ENCODE results near the gene SLBP. TPM values are rescaled to one million over a fixed set of nuclear protein-coding genes. Genes with fewer than 3 reads are reported as not detected.

SLBP gene
- total RNA-seq, 1 experiment from 2014 or later = 161 TPM

DNA sequence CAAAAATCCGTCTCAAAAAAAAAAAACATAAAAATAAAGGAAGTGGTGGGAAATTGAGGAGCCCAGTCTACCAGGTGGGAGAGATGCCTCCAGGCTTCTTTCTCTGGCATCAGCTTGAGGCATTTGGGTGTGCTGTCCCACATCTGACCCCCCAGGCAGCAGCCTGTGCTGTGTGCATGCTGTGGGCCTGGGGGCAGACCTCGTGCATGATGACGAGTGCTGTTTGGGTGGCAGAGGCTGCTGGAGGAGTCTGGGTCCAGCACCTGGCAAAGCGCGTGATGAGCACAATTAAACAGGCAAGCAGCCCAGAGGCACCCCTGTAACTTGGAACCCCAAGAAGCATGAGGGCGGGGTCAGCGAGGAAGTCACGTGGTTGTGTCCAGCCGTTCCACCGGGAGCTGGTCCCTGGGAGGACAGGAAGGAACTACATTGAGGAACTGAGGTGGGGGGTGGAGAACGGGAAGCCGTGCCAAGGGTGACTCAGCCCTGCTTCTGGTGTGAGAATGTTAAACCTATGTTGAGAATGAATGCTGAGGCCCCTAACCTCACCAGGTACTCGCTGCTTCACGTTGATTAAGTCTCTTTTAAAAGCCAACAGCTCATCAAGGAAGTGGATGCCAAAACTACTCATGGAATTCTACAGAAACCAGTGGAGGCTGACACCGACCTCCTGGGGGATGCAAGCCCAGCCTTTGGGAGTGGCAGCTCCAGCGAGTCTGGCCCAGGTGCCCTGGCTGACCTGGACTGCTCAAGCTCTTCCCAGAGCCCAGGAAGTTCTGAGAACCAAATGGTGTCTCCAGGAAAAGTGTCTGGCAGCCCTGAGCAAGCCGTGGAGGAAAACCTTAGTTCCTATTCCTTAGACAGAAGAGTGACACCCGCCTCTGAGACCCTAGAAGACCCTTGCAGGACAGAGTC, 15.3 kb upstream of the SLBP start:
- DNase-seq (ENCODE audit: low read depth) = peak; percentile 98

DNA sequence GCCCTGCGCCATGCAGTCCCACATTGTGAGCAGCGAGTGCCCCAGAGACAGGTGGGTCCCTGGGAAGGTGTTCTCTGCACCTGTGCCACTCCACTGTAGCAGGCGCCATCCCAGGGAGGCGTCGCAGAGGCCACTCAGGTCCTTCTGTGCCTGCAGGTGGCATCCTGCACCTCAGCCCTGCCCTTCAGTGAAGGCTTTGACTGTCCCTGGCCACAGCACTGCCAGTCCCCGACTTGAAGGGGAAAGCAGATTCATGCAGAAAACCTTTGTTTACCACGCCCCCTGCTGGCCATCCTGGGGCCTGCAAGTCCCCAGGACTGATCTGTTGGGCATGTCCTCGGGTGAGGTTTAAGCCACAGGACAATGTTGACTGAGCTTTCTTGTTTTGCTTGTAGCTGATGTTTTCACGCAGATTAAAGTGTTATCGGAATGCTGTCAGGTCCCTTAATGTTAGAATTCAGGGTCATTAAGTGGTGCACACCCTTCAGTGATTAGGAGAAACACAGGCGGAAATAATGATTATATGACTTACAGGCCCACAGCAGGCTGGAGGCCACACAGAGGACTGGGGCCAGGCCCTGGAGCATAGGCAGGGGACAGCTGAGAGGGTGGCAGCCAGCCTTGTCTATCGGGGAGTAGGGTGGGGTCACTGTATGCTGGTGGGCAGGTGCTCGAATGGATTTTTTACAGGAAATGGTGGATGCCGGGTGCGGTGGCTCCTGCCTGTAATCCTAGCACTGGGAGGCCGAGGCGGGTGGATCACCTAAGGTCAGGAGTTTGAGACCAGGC, 14.2 kb upstream of the SLBP start:
- peak; percentile 85 for DNase-seq (ENCODE audit: low read depth)

DNA sequence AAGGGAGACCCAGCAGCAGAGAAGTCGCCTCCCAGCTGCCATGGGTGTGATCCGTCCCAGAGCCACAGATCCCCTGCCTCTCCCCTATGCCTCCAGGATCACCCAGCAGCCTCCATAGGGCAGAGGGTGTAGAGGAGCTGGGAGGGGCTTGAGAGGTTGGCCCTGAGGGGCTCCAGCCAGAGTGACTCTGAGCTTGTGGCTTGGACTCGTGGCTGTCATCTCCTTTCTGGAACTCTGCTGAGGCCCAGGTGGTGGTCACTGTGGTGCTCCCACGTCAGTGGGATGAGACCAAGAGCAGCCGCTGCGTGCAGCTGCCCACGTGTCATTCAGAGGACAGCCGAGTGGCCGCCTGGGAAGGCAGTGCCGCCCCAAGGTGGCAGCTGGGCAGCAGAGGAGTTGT, 13.4 kb upstream of the SLBP start:
- DNase-seq (ENCODE audit: low read depth) = no peak

DNA sequence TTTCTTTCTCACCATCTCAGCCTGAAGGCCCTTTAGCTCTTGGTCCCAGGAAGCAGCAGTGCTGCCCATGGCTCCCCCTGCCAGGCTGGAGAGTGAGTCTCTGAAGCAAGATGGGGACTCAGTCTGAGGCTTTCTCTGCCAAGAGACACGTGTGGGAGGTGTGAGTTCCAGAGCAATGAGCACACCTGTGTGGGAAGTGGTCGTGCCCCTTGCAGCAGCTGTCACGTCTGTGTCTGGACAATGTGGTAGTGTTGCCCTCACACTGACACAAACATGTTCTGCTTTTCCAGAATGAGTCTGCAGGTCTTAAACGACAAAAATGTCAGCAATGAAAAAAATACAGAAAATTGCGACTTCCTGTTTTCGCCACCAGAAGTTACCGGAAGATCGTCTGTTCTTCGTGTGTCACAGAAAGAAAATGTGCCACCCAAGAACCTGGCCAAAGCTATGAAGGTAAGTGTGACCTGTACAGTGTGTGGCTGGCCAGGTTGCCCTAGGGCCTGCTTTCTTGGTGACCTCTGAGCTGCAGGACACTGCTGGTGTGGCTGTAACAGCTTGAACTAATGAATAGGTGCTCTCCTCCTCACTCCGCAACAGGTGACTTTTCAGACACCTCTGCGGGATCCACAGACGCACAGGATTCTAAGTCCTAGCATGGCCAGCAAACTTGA, 11.1 kb upstream of the SLBP start:
- no peak for DNase-seq (ENCODE audit: low read depth)

DNA sequence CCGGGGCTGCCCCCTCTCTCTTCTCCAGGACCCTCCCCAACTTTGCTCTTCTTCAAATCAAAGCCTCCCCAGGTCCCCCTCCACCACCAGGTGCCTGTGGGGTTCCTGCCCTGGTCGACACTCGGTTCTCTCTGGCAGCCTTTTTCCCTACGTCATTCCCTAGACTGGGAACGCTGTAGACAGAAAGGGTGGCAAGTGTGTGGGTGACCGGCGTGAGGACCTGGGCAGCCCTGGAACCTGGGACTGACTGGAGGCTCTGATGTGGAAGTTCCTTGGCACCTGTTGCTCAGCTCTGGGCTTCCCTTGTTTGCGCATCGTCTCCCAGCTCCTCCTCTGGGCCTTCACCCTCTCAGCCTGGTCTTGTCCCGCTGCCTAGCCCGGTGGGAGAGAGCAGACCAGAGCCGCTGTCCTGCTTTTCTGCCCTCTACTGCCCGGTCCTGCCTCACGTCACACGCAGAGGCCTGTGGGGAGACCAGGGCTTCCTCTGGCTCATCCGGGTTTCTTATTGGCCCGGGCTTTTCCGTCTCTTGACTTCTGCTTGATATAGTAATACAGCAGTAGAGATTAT, 10.5 kb upstream of the SLBP start:
- DNase-seq (ENCODE audit: low read depth) = no peak

DNA sequence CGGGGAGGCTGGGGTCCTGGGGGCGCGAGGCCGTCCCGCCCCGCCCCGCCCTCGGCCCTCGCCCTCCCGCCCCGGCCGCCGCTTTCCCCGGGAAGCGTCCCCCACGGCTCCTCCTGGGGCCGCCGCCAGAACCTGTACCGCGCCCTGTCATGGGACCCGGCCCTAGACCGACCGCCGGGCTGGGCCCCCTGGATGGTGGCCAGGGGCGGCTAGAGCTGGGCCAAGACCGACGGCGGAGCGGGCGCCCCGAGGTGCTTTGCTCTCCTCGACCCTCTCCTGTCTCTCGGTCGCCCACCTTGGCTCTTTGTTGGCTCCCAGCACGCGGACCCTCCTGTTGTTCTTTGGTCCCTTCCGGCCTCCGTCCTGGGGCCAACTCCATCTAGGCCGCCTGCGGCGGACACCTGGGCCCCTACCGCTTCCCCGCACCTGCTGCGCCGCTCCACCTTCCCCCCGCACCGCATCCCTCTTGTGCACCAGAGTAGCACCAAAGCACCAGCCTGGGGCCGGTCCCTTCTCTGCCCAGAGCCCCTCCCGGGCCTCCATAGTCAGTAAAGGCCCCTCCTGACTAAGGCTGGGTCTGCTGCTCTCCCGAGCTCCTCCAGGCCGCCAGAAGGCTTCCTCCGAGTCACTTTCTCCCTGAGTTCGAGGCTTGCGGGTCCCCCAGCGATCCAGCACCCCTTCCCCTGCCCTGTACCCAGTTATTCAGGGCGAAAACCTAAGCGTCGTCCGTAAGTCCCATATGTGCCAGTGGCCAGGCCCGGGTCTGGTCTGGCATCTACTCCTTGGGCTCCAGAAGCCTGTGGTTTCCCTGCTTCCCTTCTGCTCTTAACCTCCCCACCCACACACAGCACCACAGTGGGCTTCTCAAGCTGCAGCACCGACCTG, 9.8 kb upstream of the SLBP start:
- DNase-seq (ENCODE audit: low read depth) = no peak

DNA sequence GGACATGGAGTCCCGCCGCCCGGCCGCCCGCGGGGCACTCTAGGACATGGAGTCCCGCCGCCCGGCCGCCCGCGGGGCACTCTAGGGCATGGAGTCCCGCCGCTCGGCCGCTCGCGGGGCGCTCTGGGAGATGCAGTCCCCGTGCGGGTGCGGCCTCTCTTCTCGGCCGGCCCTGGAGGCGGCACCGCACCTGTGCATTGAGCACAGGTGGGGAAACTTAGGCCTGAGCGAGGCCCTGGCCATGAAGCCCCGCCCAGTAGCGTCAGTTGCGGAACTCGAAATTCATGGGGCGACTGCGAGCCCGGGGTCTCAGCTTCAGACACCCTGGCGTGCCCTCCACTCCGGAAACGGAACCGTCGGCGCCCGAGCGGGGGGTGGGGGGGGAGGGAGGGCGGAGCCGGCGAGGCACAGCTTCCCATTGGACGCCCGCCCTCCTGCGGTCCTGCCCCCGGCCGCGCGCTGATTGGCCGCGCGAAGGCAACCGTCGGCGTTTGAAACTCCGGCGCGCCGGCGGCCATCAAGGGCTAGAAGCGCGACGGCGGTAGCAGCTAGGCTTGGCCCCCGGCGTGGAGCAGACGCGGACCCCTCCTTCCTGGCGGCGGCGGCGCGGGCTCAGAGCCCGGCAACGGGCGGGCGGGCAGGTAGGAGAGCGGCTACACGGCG, 9.0 kb upstream of the SLBP start, which contains the start of the genes TACC3 and TMEM129:
TSS of gene TACC3 (plus strand) at position 519 of the 663 bp plus-strand sequence. CDS start 1,901 bp downstream, outside the sequence.
TSS of gene TMEM129 (minus strand) at position 321 of the 663 bp plus-strand sequence. CDS start 486 bp downstream, outside the sequence.
- peak; percentile 92 for DNase-seq (ENCODE audit: low read depth)

DNA sequence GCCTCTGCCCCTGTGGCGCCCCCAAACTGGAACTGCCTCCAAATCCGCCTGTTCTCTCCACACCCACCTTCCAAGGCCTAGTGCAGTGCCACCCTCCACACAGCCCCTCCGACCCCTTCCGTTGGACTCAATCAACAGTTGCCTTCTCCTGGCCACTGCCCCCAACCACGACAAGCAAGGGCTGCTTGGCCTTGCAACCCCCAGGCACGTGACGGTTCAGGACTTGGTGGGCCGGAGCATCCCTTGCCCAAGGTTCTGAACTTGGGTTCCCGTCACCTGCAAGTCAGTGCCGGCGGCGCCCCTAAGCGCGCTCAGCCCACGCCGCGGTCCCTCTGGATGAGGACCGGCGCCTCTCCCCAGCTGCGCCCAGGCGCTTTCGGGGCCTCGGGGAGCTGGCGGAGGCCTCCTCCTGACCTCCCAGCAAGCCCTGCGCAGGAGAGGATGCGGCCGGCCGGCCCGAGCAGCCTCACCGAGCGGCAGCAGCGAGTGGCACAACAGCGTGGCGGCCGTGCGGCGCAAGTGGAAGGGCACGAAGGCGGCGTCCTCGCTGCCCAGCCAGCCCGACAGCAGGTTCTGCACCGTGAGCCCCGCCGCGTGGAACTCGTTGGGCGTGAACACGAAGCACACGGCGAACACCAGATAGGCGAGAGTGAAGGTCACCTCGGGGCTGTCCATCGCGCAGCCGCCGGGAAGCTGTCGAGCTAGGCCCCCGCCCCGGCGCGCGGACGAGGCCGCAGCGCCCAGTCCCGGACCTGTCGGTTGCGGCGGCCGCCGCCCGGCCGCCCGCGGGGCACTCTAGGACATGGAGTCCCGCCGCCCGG, 8.3 kb upstream of the SLBP start:
- peak; percentile 51 for DNase-seq (ENCODE audit: low read depth)

DNA sequence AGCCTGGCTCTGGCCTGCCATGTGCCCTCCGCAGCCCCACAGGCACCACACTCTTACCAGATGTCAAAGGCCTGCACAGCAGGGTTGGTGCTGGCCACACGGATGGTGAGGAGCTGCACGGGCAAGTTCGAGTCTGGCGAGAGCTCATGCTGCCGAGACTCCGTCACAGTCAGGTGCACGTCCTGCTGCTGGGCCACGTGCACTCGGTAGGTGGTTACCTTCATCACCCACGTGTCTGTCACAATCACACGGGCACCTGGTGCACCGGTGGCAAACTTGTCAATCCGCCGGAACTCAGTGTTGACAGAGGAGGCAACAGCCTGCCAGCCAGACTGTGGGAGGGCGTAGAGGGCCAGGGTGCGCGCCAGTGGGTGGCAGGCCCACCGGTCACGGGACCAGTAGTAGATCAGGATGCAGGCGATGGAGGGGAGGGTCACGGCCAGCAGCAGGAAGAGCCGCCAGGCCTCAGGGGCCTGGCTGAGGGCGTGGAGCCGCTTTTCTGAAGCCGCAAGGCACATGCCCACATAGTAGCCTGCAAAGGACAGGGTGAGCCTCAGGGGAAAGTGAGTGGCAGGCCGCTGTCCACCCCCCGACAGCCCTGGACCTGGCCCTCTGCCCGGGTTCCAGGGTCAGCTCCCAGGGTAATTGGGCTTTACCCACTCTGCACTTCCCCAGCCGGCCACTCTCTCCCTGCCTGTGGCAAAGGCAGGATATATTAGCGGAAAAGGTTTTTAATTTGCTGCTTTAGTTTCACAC, 6.2 kb upstream of the SLBP start:
- DNase-seq (ENCODE audit: low read depth) = no peak

DNA sequence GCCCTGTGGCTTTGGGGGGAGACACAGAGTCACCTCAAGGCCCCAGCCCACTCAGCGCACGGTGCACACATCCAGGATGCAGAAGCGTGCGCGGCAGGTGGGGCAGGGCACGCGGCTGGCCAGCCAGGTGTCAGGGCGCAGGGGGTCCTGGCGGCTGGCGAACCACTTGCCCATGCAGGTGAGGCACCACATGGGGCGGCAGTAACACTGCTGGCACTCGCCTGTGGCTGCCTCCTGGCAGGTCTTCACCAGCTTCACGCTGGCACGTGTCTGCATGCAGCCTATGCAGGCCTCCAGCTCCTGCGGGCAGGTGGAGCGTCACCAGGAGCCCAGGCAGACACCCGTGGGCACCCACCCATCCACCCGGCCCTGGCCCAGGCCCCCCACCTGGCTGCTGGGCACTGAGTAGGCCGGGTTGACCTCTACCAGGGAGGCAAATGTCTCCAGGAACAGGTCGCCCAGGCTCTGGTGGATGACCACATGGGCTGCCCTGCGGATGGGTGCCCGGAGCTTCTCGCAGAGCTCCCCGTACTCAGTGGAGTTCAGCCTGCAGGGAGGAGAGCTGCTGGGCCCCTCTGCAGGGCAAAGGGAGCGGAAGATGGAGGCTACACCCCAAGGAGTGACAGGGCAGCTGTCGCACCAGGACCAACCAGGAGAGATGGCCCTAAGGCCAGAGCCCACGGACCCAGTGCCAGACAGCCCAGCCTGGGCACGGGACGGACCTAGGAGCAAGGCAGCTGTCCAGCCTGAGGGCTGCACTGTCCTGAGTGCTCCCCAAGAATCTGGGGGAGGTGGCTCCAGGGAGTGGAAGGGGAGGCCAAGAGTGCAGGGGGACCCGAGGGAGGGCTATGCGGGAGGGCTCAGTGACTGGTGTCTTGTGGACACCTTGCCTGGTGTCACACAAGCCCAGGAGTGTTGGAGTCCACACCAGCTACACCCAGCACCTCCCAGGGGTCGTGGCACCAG, 5.3 kb upstream of the SLBP start:
- no peak for DNase-seq (ENCODE audit: low read depth)

DNA sequence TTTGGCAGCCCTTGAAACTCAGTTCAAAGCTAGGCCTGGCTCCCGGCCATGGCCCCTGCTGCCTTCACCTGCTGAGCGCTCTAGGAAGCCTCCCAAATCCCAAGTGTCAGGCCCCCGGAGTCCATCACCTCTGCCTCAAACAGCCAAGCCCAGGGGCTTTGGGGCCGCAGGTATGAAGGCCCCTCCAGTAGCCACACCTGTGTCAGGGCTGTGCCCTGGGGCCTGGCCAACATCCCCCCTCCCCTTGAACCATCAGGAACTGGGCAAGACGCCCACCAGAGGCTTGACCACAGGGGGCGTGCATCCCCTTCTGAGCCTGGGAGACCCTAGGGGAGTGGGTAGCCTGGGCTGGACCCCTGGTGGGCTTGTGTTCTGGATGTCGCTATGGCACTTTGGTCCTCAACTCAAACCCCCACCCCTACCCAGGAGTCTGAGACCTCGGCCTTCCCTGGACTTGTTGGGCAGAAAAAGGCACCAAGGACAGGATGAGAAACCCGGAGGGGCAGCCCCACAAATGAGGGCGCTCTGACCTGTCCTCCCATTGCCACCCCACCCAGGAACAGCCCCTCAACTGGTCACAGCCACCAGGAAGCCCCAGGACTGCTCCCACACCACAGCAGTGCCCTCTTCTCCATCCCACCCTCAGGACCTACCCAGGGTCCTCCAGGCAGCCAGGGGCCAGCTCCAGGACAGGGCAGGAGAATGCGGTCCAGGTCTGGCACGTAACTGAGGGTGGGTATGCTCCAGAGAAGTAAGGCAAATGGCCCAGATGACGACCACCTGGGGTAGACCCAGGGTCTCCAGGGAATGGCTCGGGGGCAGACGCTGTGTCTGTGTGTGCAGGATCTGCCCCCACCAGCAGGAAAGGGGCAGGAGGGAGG, 4.2 kb upstream of the SLBP start:
- DNase-seq (ENCODE audit: low read depth) = no peak

DNA sequence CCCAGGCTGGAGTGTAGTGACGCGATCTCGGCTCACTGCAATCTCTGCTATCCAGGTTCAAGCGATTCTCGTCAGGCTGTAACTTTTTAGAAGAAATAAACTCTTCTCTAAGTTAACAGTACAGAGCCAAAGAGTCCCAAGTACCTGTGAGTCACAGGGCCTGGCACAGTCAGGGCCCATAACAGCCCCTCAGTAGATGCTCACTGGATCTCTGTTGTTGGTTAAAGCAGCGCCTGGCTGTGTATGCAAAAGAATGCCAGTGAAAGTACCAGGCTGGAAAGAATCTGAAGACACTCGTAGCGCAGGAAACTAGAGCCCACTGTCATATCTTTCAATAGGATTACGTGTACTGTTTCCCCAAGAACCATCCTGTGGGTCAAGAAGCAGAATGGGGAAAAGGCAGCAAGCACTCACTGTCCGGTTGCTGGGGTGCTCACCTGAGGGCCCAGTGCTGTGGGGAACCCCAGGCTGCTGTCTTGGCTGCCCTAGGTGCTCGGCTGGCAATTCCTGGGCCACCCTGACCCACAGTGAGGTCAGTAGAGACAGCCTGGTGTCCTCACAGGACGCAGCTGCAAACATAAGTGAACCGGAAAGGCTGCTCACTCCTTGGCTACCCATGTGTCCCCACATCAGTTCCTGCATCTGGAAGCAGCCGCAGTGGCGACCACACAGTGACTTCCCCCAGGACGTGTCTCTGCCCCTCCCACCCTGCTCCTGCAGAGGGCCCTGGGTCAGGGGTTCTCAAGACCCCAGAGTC, 3.1 kb upstream of the SLBP start:
- no peak for DNase-seq (ENCODE audit: low read depth)

DNA sequence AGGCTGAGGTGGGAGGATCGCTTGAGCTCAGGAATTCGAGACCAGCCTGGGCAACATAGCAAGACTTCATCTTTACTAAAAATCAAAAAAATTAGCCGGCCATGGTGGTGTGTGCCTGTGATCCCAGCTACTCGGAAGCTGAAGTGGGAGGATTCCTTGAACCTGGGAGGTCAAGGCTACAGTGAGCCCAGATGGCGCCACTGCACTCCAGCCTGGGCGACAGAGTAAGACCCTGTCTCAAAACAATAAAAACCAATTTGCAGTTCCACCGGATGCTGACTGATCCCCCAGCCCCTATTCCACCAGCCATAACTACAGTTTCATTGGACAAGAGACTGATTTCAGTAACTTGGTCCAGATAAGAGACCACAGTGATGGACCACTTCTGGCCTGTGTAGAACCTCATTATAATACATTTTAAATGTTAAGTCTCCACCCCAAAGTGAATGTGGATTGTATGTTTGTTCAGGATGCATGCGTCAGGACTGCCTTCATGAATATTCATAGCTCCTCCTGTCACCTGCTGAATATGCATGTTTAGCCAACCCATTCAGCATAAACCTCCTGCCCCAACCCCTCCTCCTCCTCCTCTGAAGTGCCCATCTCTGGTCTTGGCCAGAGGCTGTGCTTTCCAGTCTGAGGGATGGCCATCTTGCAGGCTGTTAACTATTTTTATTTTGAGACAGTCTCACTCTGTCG, 2.3 kb upstream of the SLBP start:
- peak; percentile 60 for DNase-seq (ENCODE audit: low read depth)

DNA sequence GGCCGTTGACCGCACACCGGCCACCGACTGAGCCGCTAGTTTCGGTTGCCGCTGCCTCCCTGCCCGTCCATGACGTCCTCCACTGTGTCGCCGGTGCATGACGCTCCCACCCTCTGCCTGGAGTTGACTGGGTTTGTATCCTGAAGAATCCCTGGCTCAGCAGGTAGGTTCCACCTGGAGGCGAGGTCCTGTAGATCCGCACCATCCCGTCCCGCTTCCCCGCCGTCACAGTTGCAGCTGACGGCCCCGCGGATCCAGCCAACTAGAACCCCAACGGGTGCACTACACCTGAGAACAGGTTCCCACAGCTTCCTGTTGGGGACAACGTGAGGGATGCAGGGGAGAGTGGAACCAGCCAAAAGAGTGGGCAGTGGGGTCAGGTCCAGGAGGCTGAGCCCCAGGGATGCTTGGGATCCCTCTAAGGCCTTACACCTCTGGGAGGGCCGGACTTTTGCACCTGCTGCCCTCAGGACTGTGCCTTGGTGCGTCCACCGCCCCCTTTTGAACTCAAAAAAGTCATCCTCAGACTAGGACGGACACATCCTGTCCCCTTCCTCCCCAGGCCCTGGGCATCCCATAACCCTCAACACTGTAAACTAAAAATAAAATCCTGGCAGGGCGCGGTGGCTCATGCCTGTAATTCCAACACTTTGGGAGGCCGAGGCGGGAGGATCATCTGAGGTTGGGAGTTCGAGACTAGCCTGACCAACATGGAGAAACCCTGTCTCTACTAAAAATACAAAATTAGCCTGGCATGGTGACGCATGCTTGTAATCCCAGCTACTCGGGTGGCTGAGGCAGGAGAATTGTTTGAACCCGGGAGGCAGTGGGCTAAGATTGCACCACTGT, 1.1 kb upstream of the SLBP start:
- DNase-seq (ENCODE audit: low read depth) = no peak

Data from M059J (cell line).